ENCODE results near the gene BCAR3.

BCAR3 gene

GRCh38 chr1:93628681-93629080, 53.0 kb downstream of the BCAR3 start:
- no peaks in the 10 kb centered on the region for H3K9me3 Mint-ChIP-seq
- ATAC-seq (replicated peaks), result no peak

DNA sequence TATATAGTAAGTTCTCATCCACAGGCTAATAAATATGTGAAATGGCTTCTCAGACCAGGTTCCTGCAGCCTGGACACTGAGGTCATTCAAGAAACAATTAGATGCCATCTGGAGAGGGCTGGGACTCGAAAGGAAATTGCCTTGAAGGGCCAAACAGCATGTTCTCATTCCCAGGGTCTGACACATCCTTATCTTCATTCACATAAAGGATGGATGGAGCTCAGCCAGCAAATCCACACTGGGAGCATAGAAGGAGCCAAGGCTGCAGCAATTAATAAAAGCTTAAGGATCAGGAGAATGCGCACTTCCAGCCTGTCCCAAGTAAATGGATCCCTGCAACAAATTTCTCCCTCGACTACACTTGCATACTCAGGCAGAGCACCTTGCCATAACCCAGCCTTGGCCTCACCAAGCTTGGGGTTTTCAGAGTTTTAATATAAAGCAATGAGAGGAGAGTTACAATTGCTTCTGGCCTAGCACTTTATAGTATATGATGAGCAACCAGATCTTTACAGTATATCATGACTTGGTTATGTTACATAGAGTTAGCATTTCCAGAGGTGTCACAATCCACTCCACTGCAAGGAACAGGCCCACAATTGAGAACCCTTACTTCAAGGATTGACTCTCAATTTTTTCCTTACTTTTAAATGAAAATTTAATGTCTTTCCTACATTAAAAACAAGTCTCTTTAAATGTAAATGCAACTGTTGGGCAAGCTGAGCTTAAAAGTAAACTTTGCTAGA, 55.9 kb downstream of the BCAR3 start:
- Mint-ChIP-seq H3K36me3 (ENCODE audit: insufficient read depth) (no peaks in the 10 kb centered on the region), H3K4me3 (no peak overlapping the region), H3K9me3 (no peaks in the 10 kb centered on the region), H3K27me3 (peaks cover 0 to 22% of the 10 kb centered on the region in 2 donors), H3K4me1 (ENCODE audit: low read depth in 2 of 2) (no peaks in the 10 kb centered on the region), H3K27ac (no peak overlapping the region)
- ATAC-seq (replicated peaks), result no peak
- DNase-seq, result no peak

More at GRCh38 chr1:93628681-93629080, 53.0 kb downstream of the BCAR3 start:
- no peak overlapping the region for H3K4me3 Mint-ChIP-seq
- DNase-seq, result no peak
- no peaks in the 10 kb centered on the region for H3K4me1 Mint-ChIP-seq (ENCODE audit: low read depth in 2 of 2)
- H3K27ac Mint-ChIP-seq, result no peak overlapping the region
- H3K27me3 Mint-ChIP-seq, result no peaks in the 10 kb centered on the region
- H3K36me3 Mint-ChIP-seq (ENCODE audit: insufficient read depth), result no peaks in the 10 kb centered on the region

- Mint-ChIP-seq H3K4me1 (ENCODE audit: low read depth in 2 of 2) (no peaks in the 10 kb centered on the region), H3K9me3 (no peaks in the 10 kb centered on the region), H3K4me3 (no peak overlapping the region), H3K27ac (no peak overlapping the region), H3K27me3 (peaks cover 0 to 28% of the 10 kb centered on the region in 2 donors), H3K36me3 (ENCODE audit: insufficient read depth) (no peaks in the 10 kb centered on the region)
- ATAC-seq (replicated peaks), result no peak
- no peak for DNase-seq
These were observed 57.8 kb downstream of the BCAR3 start for GRCh38 chr1:93623875-93624274.

DNA sequence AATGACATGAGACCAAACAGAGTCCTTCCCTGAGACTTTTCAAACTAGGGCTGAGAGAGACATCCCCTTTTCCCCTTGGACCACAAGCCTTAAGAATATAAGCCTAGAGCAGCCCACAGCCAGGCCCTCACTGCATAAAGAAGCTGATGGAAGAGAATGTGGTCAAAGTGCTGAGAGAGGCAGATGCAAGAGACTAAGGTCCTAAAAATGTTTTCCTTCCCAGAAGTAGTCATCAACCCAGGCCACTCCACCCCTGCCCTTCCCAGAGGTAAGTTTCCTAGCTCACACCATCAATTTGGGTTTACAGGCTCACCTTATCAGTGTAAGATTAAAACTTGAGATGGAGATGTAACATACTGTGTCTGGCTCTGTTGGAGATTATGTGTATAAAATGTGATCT, 58.2 kb downstream of the BCAR3 start:
- ATAC-seq (replicated peaks) (no peak), DNase-seq (no peak)
- Mint-ChIP-seq H3K36me3 (ENCODE audit: insufficient read depth) (no peaks in the 10 kb centered on the region), H3K4me3 (no peak overlapping the region), H3K27me3 (peaks cover 0 to 28% of the 10 kb centered on the region in 2 donors), H3K4me1 (ENCODE audit: low read depth in 2 of 2) (no peaks in the 10 kb centered on the region), H3K9me3 (no peaks in the 10 kb centered on the region), H3K27ac (no peak overlapping the region)

- no peak for DNase-seq
- no peaks in the 10 kb centered on the region for H3K36me3 Mint-ChIP-seq (ENCODE audit: insufficient read depth)
- ATAC-seq (replicated peaks), result no peak
- H3K4me1 Mint-ChIP-seq (ENCODE audit: low read depth in 2 of 2), result peaks cover 0 to 3% of the 10 kb centered on the region in 2 donors
- no peaks in the 10 kb centered on the region for H3K9me3 Mint-ChIP-seq
- H3K27me3 Mint-ChIP-seq, result peaks cover 0 to 28% of the 10 kb centered on the region in 2 donors
- H3K4me3 Mint-ChIP-seq, result no peak overlapping the region
- H3K27ac Mint-ChIP-seq, result no peak overlapping the region
These were observed 60.4 kb downstream of the BCAR3 start for GRCh38 chr1:93621246-93621645.

- H3K4me3 Mint-ChIP-seq, result no peak overlapping the region
- peaks cover 0 to 28% of the 10 kb centered on the region in 2 donors for H3K27me3 Mint-ChIP-seq
- no peaks in the 10 kb centered on the region for H3K36me3 Mint-ChIP-seq (ENCODE audit: insufficient read depth)
- H3K9me3 Mint-ChIP-seq, result no peaks in the 10 kb centered on the region
- ATAC-seq (replicated peaks) (no peak), DNase-seq (no peak)
- H3K4me1 Mint-ChIP-seq (ENCODE audit: low read depth in 2 of 2), result peaks cover 1 to 7% of the 10 kb centered on the region in 2 donors
- no peak overlapping the region for H3K27ac Mint-ChIP-seq
These were observed 60.8 kb downstream of the BCAR3 start for GRCh38 chr1:93620841-93621210.

GRCh38 chr1:93620172-93620840, 61.3 kb downstream of the BCAR3 start:
- H3K27ac Mint-ChIP-seq, result no peak overlapping the region
- DNase-seq (no peak), ATAC-seq (replicated peaks) (no peak)
- H3K9me3 Mint-ChIP-seq, result no peaks in the 10 kb centered on the region
- peaks cover 0 to 28% of the 10 kb centered on the region in 2 donors for H3K27me3 Mint-ChIP-seq
- no peaks in the 10 kb centered on the region for H3K36me3 Mint-ChIP-seq (ENCODE audit: insufficient read depth)
- peaks cover 6 to 12% of the 10 kb centered on the region in 2 donors for H3K4me1 Mint-ChIP-seq (ENCODE audit: low read depth in 2 of 2)
- no peak overlapping the region for H3K4me3 Mint-ChIP-seq

GRCh38 chr1:93619507-93620171, 62.0 kb downstream of the BCAR3 start:
- Mint-ChIP-seq H3K27ac (no peak overlapping the region), H3K4me3 (no peak overlapping the region), H3K9me3 (no peaks in the 10 kb centered on the region), H3K27me3 (peaks cover 0 to 28% of the 10 kb centered on the region in 2 donors), H3K4me1 (ENCODE audit: low read depth in 2 of 2) (peaks cover 13 to 19% of the 10 kb centered on the region in 2 donors), H3K36me3 (ENCODE audit: insufficient read depth) (peaks cover 2% of the 10 kb centered on the region)
- no peak for ATAC-seq (replicated peaks)
- DNase-seq, result no peak

DNA sequence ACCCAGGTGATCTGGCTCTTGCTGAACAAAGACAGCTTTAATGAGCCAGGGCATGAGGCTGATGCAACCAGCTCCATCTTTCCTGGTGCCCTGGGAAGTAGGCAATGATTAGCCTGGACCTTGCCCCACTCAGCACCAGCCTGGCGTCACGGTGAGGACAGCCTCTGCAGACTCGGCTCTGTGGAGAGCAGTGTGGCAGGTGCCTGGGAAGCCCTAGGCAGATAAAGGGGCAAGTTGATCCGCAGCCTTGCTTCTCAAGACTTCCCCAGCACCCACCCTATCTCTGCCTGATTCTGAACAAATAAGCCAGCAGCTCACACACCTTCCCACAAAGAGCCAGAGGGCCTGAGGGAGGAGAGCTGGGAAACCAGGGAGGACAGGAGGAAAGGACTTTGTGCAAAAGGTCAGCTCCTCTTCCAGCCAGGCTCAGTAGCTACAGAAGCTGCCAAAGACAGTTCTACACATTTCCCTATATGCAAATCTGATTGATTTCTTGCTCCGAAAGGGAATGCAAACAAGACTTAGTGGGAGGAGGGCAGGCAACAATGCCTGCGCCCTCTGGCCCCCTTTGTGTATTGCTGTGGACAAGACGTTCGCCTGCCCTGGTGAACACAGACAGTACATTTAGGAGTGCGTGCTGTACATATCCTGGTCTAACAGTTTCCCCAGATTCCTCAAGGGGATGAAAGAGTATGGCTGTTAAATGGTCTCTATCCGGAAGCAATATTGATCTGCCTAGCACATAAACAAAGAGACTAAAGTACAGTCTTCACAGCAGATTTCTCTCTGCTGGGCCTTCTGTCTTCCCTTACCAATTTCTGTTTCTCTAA, 63.8 kb downstream of the BCAR3 start:
- peaks cover 3% of the 10 kb centered on the region for H3K36me3 Mint-ChIP-seq (ENCODE audit: insufficient read depth)
- H3K4me3 Mint-ChIP-seq, result no peak overlapping the region
- H3K27me3 Mint-ChIP-seq, result peaks cover 0 to 27% of the 10 kb centered on the region in 2 donors
- H3K9me3 Mint-ChIP-seq, result no peaks in the 10 kb centered on the region
- no peak overlapping the region for H3K27ac Mint-ChIP-seq
- DNase-seq (no peak), ATAC-seq (replicated peaks) (no peak)
- peaks cover 16 to 20% of the 10 kb centered on the region in 2 donors for H3K4me1 Mint-ChIP-seq (ENCODE audit: low read depth in 2 of 2)

DNA sequence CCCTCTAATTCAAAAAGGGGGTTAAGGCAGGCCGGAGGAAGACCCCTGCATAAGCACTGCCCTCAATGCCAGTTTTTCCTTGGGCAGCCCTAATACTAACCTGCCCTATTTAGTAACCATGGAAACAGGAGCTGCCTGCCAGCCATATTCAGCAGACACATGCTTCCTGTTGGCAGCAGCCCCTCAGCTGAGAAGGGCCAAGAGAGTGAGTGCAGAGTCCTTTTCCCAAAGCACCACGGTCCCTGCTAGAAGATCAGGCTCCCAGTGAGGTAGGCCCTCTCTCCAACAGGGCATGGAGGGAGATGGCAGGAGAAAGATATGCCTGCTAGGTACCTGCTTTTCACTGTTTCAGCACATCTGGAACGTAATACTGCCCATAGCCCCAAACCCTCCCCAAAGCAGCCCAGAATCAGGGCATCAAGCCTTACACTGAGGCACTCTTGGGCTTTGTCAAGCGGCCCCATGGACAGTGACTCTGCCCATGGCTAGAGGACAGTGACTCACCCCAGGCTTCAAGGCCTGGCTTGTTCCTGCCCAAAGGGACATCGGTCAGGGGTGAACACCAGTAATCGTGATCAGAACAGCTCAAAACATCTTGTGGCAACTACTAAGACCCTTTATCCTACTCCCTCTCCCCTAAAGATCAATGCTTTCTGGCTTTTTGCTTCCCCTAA, 64.5 kb downstream of the BCAR3 start:
- Mint-ChIP-seq H3K9me3 (no peaks in the 10 kb centered on the region), H3K36me3 (ENCODE audit: insufficient read depth) (peaks cover 3% of the 10 kb centered on the region), H3K27ac (no peak overlapping the region), H3K27me3 (peaks cover 0 to 19% of the 10 kb centered on the region in 2 donors), H3K4me1 (ENCODE audit: low read depth in 2 of 2) (peaks cover 16 to 20% of the 10 kb centered on the region in 2 donors), H3K4me3 (no peak overlapping the region)
- ATAC-seq (replicated peaks) (no peak), DNase-seq (no peak)

DNA sequence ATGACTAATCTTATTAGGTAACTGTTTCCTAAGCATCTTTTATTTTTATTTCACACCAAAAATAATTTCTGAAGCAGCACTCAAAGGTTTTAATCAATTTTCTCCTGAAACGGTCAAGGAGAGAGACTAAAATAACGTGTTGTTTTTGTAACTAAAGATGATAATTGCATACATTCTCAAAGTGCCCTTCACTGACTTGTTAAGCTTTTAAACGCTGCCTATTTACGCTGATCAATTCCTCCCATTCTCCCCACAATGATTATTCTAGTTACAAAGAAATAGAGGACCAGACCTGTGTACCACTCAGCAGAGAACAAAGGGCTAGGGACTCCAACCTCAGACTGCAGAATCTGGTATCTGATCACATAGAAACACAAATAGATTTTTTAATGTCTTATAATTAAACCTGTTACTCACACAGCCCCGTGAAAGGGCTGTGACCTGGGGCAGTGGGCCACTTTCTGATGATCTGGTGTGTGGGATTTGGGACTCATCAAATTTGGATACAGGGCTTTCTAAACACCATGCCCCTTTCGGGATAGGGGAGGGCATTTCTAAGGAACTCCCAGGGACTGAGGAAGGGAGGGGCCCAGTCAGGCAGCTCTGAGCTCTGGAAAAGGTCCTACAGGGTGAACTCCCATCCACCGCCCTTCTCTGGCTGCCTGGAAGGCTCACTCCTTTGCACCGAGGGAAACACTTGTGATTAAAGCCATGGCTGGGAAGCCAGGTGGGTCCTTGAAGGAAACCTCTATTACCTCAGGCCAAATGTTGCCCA, 65.2 kb downstream of the BCAR3 start:
- Mint-ChIP-seq H3K27me3 (peaks cover 0 to 12% of the 10 kb centered on the region in 2 donors), H3K27ac (peak overlapping the region in 1 of 2 donors; percentile 74), H3K4me3 (no peak overlapping the region), H3K36me3 (ENCODE audit: insufficient read depth) (peaks cover 3% of the 10 kb centered on the region), H3K9me3 (no peaks in the 10 kb centered on the region), H3K4me1 (ENCODE audit: low read depth in 2 of 2) (peaks cover 16 to 20% of the 10 kb centered on the region in 2 donors)
- DNase-seq (no peak), ATAC-seq (replicated peaks) (no peak)

GRCh38 chr1:93615582-93616150, 66.0 kb downstream of the BCAR3 start:
- ATAC-seq (replicated peaks) (peak; percentile 61), DNase-seq (peak in 1 of 3 experiments; percentile 5)
- Mint-ChIP-seq H3K27me3 (peaks cover 0 to 5% of the 10 kb centered on the region in 2 donors), H3K4me1 (ENCODE audit: low read depth in 2 of 2) (peaks cover 16 to 20% of the 10 kb centered on the region in 2 donors), H3K36me3 (ENCODE audit: insufficient read depth) (peaks cover 3% of the 10 kb centered on the region), H3K27ac (peak overlapping the region; percentile 44 to 74), H3K9me3 (no peaks in the 10 kb centered on the region), H3K4me3 (peak overlapping the region; percentile 21 to 30)

Data from effector memory CD8-positive, alpha-beta T cell (primary cell).